Uterus (tissue), 4 donors: ENCODE results near the gene SH3BP2. TPM values are rescaled to one million over a fixed set of nuclear protein-coding genes. Genes with fewer than 3 reads are reported as not detected.

Experiments
- DNase-seq, 2 donors: peaks; one replicate each; pipeline ENCODE4 v3.0.0-alpha.2; 2019 to 2020
- H3K27ac ChIP-seq, 2 donors: fragments of 200-600 bp; sonication (generic); 1 replicate in 1 of 2; 2 replicates in 1 of 2; pipeline ENCODE4 v1.5.1; 2016 to 2018
- H3K27me3 ChIP-seq, 2 donors: fragments of 200-600 bp; sonication (generic); one replicate each; pipeline ENCODE4 v1.5.1; 2018 to 2019; ENCODE audit warnings: control low read depth in 1 of 2
- H3K36me3 ChIP-seq, 2 donors: fragments of 200-600 bp; sonication (generic); one replicate each; pipeline ENCODE4 v1.5.1; 2019; ENCODE audit warnings: control low read depth in 1 of 2
- H3K4me1 ChIP-seq, 2 donors: fragments of 200-600 bp; sonication (generic); one replicate each; pipeline ENCODE4 v1.5.1; 2018 to 2019; ENCODE audit warnings: control low read depth in 1 of 2
- H3K4me3 ChIP-seq, 2 donors: fragments of 200-600 bp; sonication (generic); 1 replicate in 1 of 2; 2 replicates in 1 of 2; pipeline ENCODE4 v1.5.1; 2018 to 2019; ENCODE audit warnings: mild to moderate bottlenecking in 1 of 2
- H3K9me3 ChIP-seq, 2 donors: fragments of 200-600 bp; sonication (generic); one replicate each; pipeline ENCODE4 v1.5.1; 2019; ENCODE audit warnings: control low read depth in 1 of 2
- POLR2A ChIP-seq, 2 donors: fragments of 450-650 bp; IDR thresholded peaks; one replicate each; pipeline ENCODE4 v1.6.1; 2016; ENCODE audit warnings: antibody characterized with exemption in 2 of 2, mild to moderate bottlenecking in 1 of 2, moderate library complexity in 1 of 2
- intact Hi-C: fragments of 100-400 bp; cut with DNase I; formaldehyde crosslinking; loops from one replicate; pipeline ENCODE4 v1.15.1; 2023; ENCODE audit warnings: low total_unique reads
- total RNA-seq, 4 donors: library from RNA; depleted of rRNA in 3 of 4; stranded (reverse); fragments of >200 nt in 3 of 4; gene quantifications; one replicate each; pipeline versions ENCODE4 v1.1.0 to v1.2.4, GENCODE V29; 2014 to 2023
- TF ChIP-seq, protein P1 (sequence below), 4 experiments: fragments of 200-600 bp in 2 of 4; fragments of 450-650 bp in 2 of 4; sonication (generic) in 2 of 4; IDR thresholded peaks; one replicate each; pipeline ENCODE4 v1.5.1; 2016 to 2019; ENCODE audit warnings: antibody characterized with exemption in 4 of 4, mild to moderate bottlenecking in 2 of 4, moderate library complexity in 1 of 4
- donor health status: DM: yes; HTN: yes; CAD: no.

Gene SH3BP2
- total RNA-seq, 4 donors from 2014 or later = 6.4 to 50.0 (median 29.3) TPM

DNA sequence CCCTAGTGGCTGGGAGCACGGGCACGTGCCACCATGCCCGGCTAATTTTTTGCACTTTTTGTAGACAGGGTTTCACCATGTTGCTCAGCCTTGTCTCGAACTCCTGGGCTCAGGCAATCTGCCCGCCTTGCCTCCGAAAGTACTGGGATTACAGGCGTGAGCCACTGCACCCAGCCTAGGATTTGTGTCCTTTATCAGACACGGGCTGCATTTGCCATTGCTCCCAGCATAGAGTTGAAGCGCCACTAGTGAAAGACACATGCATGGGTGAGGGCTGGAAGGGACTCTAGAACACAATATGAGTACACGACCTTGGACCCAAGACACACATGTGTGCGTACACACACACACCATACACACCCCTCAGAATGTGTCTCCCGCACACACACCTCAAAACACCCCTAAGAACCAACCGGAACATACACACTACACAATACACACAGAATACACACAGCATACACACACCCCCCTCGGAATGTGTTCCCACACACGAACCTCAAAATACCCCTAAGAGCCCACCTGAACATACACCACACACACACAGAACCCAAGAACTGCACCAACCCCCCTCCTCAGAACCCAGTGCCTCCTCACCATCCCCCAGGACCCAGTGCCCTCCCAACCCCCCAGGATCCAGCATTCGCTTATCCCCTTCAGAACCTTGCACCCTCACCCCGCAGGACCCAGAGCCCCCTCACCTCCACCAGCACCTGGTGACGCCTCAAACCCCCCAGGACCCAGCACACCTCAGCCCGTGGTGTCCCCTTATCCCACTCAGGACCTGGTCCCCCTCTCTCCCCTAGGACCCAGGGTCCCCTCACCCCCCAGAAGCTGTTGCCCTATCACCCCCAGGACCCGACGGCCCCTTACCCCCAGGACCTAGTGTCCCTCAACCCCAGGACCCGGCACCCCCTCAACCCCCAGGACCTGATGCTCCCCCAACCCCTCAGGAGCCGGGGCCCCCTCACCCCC is 37.8 kb upstream of the SH3BP2 start:
- no peak for DNase-seq
- intact Hi-C loops = no loop called here
- H3K27ac ChIP-seq = peak overlapping the region; percentile 52 to 65
- no peaks in the 10 kb centered on the region for H3K9me3 ChIP-seq
- H3K4me3 ChIP-seq = peak overlapping the region; percentile 61 to 67
- TF ChIP-seq POLR2A (IDR thresholded peaks at IDR 0.05) = no peak
- TF ChIP-seq, protein P1, sequence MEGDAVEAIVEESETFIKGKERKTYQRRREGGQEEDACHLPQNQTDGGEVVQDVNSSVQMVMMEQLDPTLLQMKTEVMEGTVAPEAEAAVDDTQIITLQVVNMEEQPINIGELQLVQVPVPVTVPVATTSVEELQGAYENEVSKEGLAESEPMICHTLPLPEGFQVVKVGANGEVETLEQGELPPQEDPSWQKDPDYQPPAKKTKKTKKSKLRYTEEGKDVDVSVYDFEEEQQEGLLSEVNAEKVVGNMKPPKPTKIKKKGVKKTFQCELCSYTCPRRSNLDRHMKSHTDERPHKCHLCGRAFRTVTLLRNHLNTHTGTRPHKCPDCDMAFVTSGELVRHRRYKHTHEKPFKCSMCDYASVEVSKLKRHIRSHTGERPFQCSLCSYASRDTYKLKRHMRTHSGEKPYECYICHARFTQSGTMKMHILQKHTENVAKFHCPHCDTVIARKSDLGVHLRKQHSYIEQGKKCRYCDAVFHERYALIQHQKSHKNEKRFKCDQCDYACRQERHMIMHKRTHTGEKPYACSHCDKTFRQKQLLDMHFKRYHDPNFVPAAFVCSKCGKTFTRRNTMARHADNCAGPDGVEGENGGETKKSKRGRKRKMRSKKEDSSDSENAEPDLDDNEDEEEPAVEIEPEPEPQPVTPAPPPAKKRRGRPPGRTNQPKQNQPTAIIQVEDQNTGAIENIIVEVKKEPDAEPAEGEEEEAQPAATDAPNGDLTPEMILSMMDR (IDR thresholded peaks at IDR 0.05) = no peak
- H3K36me3 ChIP-seq = no peaks in the 10 kb centered on the region
- no peaks in the 10 kb centered on the region for H3K4me1 ChIP-seq
- no peaks in the 10 kb centered on the region for H3K27me3 ChIP-seq

DNA sequence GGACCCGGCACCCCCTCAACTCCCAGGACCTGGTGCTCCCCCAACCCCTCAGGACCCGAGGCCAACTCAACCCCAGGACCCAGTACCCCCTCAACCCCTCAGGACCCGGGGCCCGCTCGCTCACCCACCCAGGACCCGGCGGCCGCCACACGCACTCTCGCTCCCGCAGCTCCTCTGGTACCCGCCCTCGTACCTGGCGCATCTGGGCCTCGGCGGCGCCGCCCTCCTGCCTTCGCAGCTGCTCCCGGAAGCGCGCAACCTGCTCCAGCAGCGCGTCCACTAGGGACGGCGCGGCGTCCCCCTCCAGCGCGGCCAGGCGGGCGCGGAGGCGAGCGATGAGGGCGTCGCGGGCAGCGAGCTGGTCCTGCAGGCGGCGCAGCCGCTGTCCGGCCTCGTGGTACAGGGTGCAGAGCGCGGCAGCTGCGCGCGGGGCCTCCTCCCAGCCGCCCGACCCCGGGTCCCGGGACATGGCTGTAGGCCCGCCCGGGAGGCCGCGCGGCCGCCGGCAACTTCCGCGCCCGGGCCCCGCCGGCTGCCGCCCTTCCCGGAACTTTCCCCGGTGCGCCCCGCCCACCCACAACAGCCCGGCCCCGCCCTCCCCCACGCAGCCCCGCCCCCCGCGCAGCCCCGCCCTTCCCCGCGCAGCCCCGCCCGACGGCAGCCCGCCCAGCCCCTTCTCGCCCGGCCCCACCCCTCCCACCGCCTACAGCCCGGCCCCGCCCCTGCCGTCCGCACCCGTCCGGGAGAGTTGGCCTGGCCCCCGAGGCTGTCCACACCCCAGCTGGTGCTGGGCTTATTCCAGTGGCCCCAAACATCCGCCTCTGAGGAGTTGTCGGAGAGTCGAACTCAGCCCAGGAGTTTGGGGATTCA is 36.8 kb upstream of the SH3BP2 start, which contains the start of gene TNIP2:
TNIP2 (minus strand) TSS at position 516 of the 870 bp plus-strand sequence; CDS start at position 469, 47 bp downstream.
- Histone ChIP-seq H3K36me3 (no peaks in the 10 kb centered on the region), H3K4me3 (peak within 1 kb of the TSS; percentile 61 to 67), H3K27me3 (no peaks in the 10 kb centered on the region), H3K27ac (peak within 1 kb of the TSS; percentile 52 to 65), H3K4me1 (no peaks in the 10 kb centered on the region), H3K9me3 (no peaks in the 10 kb centered on the region)
- peak; percentile 84 to 88 for DNase-seq
- peak; percentile 26 to 81 for TF ChIP-seq POLR2A (IDR thresholded peaks at IDR 0.05)
- TF ChIP-seq, protein P1 (IDR thresholded peaks at IDR 0.05) = peak in 3 of 4 experiments; percentile 44 to 68 (median 44)
- intact Hi-C loops = no loop called here

DNA sequence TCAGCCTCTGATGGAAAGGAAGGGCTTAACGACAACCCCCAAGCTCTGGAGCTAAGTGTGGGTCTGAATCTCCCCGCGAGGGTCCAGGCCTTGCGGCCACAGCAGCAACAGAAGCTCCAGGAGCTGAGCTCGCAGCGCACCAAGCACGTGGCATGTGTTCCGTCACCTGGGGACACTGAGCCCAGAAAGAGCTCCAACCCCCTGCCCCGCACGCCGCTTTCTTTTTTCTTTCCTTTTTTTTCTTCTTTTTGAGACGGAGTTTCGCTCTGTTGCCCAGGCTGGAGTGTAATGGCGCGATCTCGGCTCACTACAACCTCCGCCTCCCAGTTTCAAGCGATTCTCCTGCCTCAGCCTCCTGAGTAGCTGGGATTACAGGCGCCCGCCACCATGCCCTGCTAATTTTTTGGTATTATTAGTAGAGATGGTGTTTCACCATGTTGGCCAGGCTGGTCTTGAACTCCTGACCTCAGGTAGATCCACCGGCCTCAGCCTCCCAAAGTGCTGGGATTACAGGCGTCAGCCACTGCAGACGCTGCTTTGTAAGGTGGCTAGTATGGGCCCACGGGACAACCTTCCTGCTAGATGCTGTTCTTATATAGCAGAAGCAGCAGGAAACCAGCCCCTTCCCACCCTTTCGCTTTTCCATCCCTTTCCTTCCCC is 36.1 kb upstream of the SH3BP2 start:
- H3K4me3 ChIP-seq = peak overlapping the region; percentile 17 to 67
- no peaks in the 10 kb centered on the region for H3K9me3 ChIP-seq
- H3K36me3 ChIP-seq = no peaks in the 10 kb centered on the region
- TF ChIP-seq, protein P1 (IDR thresholded peaks at IDR 0.05) = no peak
- TF ChIP-seq POLR2A (IDR thresholded peaks at IDR 0.05) = no peak
- no peaks in the 10 kb centered on the region for H3K4me1 ChIP-seq
- no peaks in the 10 kb centered on the region for H3K27me3 ChIP-seq
- no peak for DNase-seq
- peak overlapping the region; percentile 44 to 54 for H3K27ac ChIP-seq
- intact Hi-C loops = no loop called here

DNA sequence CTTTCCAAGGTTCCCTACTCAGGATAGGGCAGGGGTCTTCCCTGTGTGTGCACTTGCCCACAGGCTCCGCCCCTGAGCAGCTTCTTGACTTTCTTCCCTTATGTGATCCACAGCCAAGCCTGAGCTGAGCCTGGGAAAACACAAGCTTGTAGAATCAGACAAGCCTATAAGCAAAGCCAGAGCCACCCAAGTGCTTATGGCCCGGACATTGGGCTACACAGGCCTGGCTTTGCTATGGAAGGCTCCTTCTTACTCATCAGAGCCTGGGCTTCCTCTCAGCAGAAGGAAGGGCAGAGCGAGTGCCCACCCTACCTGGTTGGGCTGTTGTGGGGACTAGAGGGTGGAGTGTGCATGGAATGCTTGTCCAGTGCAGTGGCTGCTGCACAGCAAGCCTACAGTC is 35.5 kb upstream of the SH3BP2 start:
- no peaks in the 10 kb centered on the region for H3K36me3 ChIP-seq
- intact Hi-C loops = no loop called here
- no peaks in the 10 kb centered on the region for H3K4me1 ChIP-seq
- no peak for DNase-seq
- no peaks in the 10 kb centered on the region for H3K27me3 ChIP-seq
- no peak for TF ChIP-seq POLR2A (IDR thresholded peaks at IDR 0.05)
- TF ChIP-seq, protein P1 (IDR thresholded peaks at IDR 0.05) = no peak
- no peak overlapping the region for H3K27ac ChIP-seq
- H3K4me3 ChIP-seq = no peak overlapping the region
- H3K9me3 ChIP-seq = no peaks in the 10 kb centered on the region
